ENCODE measurements around the gene ST8SIA5.

The ST8SIA5 gene

GRCh38 chr18:46672062-46672970, 84.5 kb downstream of the ST8SIA5 start:
- DNase-seq (ENCODE audit: low read depth, low spot score): no peak

- DNase-seq (ENCODE audit: low read depth, low spot score): no peak
These were observed 88.2 kb downstream of the ST8SIA5 start for GRCh38 chr18:46668694-46669093.

GRCh38 chr18:46668135-46668534, 88.7 kb downstream of the ST8SIA5 start:
- DNase-seq (ENCODE audit: low read depth, low spot score): no peak

- no peak for DNase-seq (ENCODE audit: low read depth, low spot score)
These were observed 93.3 kb downstream of the ST8SIA5 start for GRCh38 chr18:46663539-46663938.

GRCh38 chr18:46660957-46661749, 95.7 kb downstream of the ST8SIA5 start:
- DNase-seq (ENCODE audit: low read depth, low spot score): no peak

GRCh38 chr18:46659484-46659883, 97.4 kb downstream of the ST8SIA5 start:
- no peak for DNase-seq (ENCODE audit: low read depth, low spot score)

GRCh38 chr18:46657115-46657955, 99.5 kb downstream of the ST8SIA5 start, which contains the start of gene LOXHD1:
Gene LOXHD1 (minus strand): TSS chr18:46657220. CDS start chr18:46657033, 187 bp downstream.
- no peak for DNase-seq (ENCODE audit: low read depth, low spot score)

- DNase-seq (ENCODE audit: low read depth, low spot score): no peak
These were observed 100.3 kb downstream of the ST8SIA5 start for GRCh38 chr18:46656326-46657114.

- DNase-seq (ENCODE audit: low read depth, low spot score): no peak
These were observed 104.5 kb downstream of the ST8SIA5 start for GRCh38 chr18:46652372-46652771.

GRCh38 chr18:46650681-46651080, 106.2 kb downstream of the ST8SIA5 start:
- no peak for DNase-seq (ENCODE audit: low read depth, low spot score)

- DNase-seq (ENCODE audit: low read depth, low spot score): no peak
These were observed 107.6 kb downstream of the ST8SIA5 start for GRCh38 chr18:46649071-46649862.

- no peak for DNase-seq (ENCODE audit: low read depth, low spot score)
These were observed 110.4 kb downstream of the ST8SIA5 start for GRCh38 chr18:46646468-46646867.

GRCh38 chr18:46642561-46642960, 114.3 kb downstream of the ST8SIA5 start:
- DNase-seq (ENCODE audit: low read depth, low spot score): no peak

- DNase-seq (ENCODE audit: low read depth, low spot score): no peak
These were observed 114.9 kb downstream of the ST8SIA5 start for GRCh38 chr18:46641917-46642316.

- no peak for DNase-seq (ENCODE audit: low read depth, low spot score)
These were observed 117.5 kb downstream of the ST8SIA5 start for GRCh38 chr18:46639386-46639785.

- DNase-seq (ENCODE audit: low read depth, low spot score): no peak
These were observed 120.7 kb downstream of the ST8SIA5 start for GRCh38 chr18:46636040-46636630.

GRCh38 chr18:46632401-46633071, 124.3 kb downstream of the ST8SIA5 start:
- no peak for DNase-seq (ENCODE audit: low read depth, low spot score)

GRCh38 chr18:46630991-46631390, 125.9 kb downstream of the ST8SIA5 start:
- no peak for DNase-seq (ENCODE audit: low read depth, low spot score)

GRCh38 chr18:46630160-46630559, 126.7 kb downstream of the ST8SIA5 start:
- no peak for DNase-seq (ENCODE audit: low read depth, low spot score)

Measured in activated CD4-positive, CD25-positive, alpha-beta regulatory T cell treated with anti-CD3 and anti-CD28 coated beads, Interleukin-2, amount 50 U/mL, for 16 hours (primary cell).